GM10248 (cell line): ENCODE results near the gene KCTD12.
"Not testable (repeated sequence)": the region's sequence is repeated elsewhere in the genome, so short reads cannot be mapped to it uniquely, and the experiment has no call there.

Source experiments
- CTCF ChIA-PET: fragments of 300-600 bp; sonication (Branson Sonifier 250); formaldehyde crosslinking; extraction: SDS; loops from one replicate; lab custom pipeline; 2021; ENCODE audit warnings: antibody characterized with exemption; lab: Yijun Ruan, JAX
- POLR2A ChIA-PET: fragments of 350-650 bp; sonication (Branson Sonifier 250); formaldehyde crosslinking; extraction: SDS; loops from one replicate; lab custom pipeline; 2020; ENCODE audit warnings: antibody characterized with exemption; lab: Yijun Ruan, JAX
- DNase-seq: peaks from one replicate; pipeline ENCODE4 v3.0.0; 2012; ENCODE audit errors: extremely low spot score
- TF ChIP-seq, protein P1 (sequence below): IDR thresholded peaks from 2 replicates; pipeline ENCODE4 v1.5.1; 2012; ENCODE audit warnings: mild to moderate bottlenecking, low read depth; ENCODE audit errors: extremely low read depth, missing control alignments, control extremely low read depth

Gene KCTD12

DNA sequence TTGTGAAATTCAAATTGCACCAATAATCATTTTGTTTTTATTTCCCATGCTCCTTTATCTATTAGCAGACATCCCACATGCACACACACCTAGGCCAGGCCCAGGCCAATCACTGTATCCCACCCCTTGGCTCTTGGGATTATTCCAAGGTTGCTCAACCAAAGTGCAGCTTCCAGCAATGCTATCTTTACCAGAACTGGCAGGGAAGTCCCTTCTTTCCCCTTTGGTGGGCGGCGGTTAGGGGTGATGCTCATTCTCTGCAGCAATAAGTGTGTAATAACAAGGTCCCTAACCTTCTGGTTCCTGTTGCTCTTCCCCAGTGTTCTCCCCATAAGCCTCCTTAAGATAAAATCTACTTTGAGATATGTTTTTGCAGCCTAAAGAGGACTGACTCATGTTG lies 18.3 kb upstream of the KCTD12 start:
- ChIA-PET POLR2A (no interaction called here), CTCF (interaction anchor here (1.0 to 2.9 kb wide), 20 partner anchors 8 to 1035 kb away, joined by 3 to 26 read pairs (median 4); partner anchors contain the start of gene KCTD12)
- TF ChIP-seq, protein P1, sequence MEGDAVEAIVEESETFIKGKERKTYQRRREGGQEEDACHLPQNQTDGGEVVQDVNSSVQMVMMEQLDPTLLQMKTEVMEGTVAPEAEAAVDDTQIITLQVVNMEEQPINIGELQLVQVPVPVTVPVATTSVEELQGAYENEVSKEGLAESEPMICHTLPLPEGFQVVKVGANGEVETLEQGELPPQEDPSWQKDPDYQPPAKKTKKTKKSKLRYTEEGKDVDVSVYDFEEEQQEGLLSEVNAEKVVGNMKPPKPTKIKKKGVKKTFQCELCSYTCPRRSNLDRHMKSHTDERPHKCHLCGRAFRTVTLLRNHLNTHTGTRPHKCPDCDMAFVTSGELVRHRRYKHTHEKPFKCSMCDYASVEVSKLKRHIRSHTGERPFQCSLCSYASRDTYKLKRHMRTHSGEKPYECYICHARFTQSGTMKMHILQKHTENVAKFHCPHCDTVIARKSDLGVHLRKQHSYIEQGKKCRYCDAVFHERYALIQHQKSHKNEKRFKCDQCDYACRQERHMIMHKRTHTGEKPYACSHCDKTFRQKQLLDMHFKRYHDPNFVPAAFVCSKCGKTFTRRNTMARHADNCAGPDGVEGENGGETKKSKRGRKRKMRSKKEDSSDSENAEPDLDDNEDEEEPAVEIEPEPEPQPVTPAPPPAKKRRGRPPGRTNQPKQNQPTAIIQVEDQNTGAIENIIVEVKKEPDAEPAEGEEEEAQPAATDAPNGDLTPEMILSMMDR = no peak
- no peak for DNase-seq

DNA sequence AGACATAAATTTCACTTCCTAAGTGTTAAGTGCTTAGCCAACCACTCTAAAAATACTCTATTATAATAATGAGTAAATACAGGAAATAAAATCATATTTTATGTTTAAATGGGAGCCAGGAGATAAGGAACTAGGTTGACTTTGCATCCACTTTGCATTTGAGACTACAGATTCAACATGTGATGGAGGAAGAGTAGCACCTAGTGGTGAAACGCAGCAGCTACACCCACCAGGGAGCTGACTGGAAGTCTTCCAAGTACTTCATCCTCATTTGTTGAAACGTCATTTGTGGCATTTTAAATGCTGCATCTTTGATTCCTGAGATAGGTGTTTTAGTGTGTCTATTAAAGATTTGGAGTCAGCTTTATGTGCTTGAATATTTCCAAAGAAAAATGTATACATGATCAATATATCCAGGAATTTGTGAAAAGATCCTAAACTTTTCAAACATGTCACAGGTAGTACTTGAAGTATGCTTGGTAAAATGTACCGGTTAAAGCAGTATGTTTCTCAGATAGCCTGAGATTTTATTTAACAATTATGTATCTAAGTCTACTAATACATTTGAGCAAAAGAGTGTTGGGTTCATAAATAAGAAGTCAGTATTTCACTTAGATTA lies 17.4 kb upstream of the KCTD12 start:
- POLR2A ChIA-PET = no interaction called here
- DNase-seq = peak; percentile 61
- CTCF ChIA-PET = interaction anchor here (0.7 to 2.9 kb wide), 33 partner anchors 9 to 1208 kb away, joined by 3 to 26 read pairs (median 4); partner anchors contain the start of gene KCTD12
- TF ChIP-seq, protein P1 = peak; percentile 98

DNA sequence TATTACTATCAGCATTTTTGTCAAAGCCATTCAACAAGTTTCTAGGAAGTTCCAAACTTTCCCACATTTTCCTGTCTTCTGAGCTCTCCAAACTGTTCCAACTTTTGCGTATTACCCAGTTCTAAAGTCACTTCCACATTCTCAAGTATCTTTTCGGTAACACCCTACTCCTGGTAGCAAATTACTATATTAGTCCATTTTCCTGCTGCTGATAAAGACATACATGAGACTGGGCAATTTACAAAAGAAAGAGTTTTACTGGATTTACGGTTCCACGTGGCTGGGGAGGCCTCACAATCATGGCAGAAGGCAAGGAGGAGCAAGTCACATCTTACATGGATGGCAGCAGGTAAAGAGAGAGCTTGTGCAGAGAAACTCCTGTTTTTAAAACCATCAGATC lies 12.9 kb upstream of the KCTD12 start:
- CTCF ChIA-PET = interaction anchor here (0.9 to 1.8 kb wide), 4 partner anchors 20 to 1022 kb away, joined by 3 to 6 read pairs (median 4); no protein-coding TSS in a partner anchor

DNA sequence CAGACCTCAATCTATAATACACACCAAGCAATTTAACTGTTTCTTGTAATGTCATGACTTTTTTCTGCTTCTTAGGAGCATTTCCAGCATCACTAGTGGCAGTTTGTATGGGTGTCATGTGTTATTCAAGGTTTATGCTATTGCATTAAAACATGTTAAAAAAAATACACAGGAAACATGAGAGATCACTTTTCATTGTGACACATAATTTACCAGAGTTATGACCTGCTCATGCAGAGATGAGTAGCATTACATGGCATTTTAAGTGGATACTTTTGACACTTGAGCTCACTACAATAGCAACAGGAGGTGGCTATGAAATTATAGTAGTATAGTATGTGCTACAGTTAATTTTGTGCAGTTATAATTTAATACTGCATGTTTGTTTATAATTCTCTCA lies 11.0 kb upstream of the KCTD12 start:
- CTCF ChIA-PET = interaction anchor here (1.2 to 1.4 kb wide), 3 partner anchors 10 to 83 kb away, joined by 3 to 5 read pairs (median 3); no protein-coding TSS in a partner anchor
- POLR2A ChIA-PET = not testable (repeated sequence)

More for the DNA sequence above, 12.9 kb upstream of the KCTD12 start:
- DNase-seq, POLR2A ChIA-PET: not testable (repeated sequence)

DNA sequence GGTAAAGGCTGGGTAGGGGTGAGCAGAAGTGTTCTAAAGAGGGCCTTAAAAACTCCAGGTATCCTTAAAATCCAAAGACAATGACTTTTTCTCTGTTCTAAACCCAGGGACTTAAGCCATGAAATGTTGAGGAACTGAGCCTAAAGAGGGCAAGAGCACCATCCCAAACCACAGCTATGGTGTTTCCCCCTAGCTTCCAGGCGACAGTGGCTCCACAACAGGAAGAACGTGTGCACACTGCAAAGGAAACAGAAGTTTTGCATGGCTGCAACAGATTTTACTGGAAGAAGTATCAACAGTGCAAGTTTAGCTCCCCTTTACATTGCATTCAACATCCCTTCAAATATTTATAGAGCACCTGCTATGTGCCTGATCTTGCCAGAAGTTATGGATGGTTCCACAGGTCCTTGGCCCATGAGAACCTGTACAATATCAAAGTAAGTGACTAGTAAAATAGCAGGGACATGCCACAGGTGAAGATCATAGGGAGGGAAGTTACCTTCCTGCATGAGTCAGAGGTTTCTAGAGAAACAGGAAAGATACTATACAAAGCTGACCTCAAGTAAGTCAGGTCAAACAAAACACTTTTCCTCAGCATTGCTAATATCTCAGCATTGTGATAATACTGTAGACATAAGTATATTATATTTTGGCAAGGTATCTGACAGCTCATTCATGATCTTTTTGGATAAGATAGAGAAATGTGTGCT lies 8.4 kb upstream of the KCTD12 start:
- ChIA-PET CTCF (interaction anchor here (0.9 to 2.7 kb wide), 5 partner anchors 9 to 1024 kb away, joined by 3 to 12 read pairs (median 5); partner anchors contain the start of gene KCTD12), POLR2A (no interaction called here)
- no peak for DNase-seq
- TF ChIP-seq, protein P1 = no peak

More for the DNA sequence above, 11.0 kb upstream of the KCTD12 start:
- DNase-seq = not testable (repeated sequence)

DNA sequence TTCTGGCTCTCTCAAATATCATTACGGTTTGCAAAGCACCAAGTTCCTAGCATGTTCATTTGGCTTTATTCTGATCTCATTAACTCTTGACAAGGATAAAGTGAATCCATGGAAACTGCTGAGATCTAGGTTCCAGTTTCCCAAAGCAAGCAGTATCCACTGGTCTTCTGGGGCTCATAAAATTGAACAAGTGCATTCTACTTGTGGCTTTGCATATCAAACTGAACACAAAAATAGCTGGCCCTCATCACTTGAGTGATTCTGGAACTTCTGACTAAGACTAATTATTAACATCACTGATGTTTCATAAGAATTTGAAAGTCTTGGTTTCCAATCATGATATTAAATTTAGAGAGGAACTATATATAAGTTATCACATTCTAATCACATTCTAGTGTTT lies 6.3 kb upstream of the KCTD12 start:
- POLR2A ChIA-PET = no interaction called here
- CTCF ChIA-PET = no interaction called here
- DNase-seq = no peak
- TF ChIP-seq, protein P1 = no peak

DNA sequence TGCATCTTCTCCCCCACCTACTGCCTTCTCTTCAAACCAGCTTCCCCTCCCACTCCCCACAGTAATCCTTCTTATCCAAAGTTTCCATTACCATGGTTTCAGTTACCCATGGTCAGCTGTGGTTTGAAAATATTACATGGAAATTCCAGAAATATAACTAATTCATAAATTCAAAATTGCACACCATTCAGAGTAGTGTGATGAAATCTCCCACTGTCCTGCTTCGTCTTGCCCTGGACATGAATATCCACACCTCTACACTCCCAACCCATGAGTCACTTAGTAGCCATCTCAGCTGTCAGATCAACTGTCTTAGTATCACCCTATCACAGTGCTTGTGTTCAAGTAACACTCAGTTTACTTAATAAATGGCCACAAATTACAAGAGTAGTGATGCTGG lies 3.8 kb upstream of the KCTD12 start:
- TF ChIP-seq, protein P1 = no peak
- DNase-seq = no peak
- POLR2A ChIA-PET = no interaction called here
- CTCF ChIA-PET = interaction anchor here (1.4 kb wide), 1 partner anchor 13 kb away, joined by 3 read pairs; no protein-coding TSS in a partner anchor
